SK-N-SH (cell line): ENCODE results near the gene KRT36. TPM values are rescaled to one million over a fixed set of nuclear protein-coding genes. Genes with fewer than 3 reads are reported as not detected.

Source experiments
- CTCF ChIA-PET: fragments of 300-600, 350-600 bp; formaldehyde crosslinking; extraction: SDS; loops from one replicate; lab custom pipeline; 2021; lab: Yijun Ruan, JAX
- POLR2A ChIA-PET: fragments of 350-600 bp; sonication (Branson Sonifier 250); formaldehyde crosslinking; extraction: SDS; loops from one replicate; lab custom pipeline; 2020; ENCODE audit warnings: antibody characterized with exemption, inconsistent platforms; lab: Yijun Ruan, JAX
- DNase-seq: peaks from one replicate; pipeline ENCODE4 v3.0.0; 2012
- H2AFZ ChIP-seq: fragments of 200-600 bp; sonication (generic); 2 replicates; pipeline ENCODE4 v1.8.1; 2016; ENCODE audit warnings: antibody characterized with exemption, mild to moderate bottlenecking, low read depth
- H3F3A ChIP-seq: fragments of 200-600 bp; sonication (generic); replicated peaks from 2 replicates; pipeline ENCODE3; 2016; ENCODE audit warnings: antibody characterized with exemption, mild to moderate bottlenecking; ENCODE audit not compliant: insufficient read depth
- H3K27ac ChIP-seq, 2 experiments: fragments of 200-500 bp in 1 of 2; fragments of 200-600 bp in 1 of 2; sonication (Bioruptor generic) in 1 of 2; sonication (generic), shearing (Covaris generic) in 1 of 2; 2 replicates each; pipeline versions ENCODE4 v1.5.1 to v1.6.1; 2014 to 2016; ENCODE audit warnings: low read depth in 2 of 2, inconsistent platforms in 1 of 2, low read length in 1 of 2, mild to moderate bottlenecking in 1 of 2, mixed read lengths in 1 of 2
- H3K27me3 ChIP-seq: fragments of 200-600 bp; sonication (generic), shearing (Covaris generic); 2 replicates; pipeline ENCODE4 v1.6.1; 2016; ENCODE audit warnings: mixed run types; ENCODE audit not compliant: insufficient read depth
- H3K36me3 ChIP-seq, 2 experiments: fragments of 200-500 bp in 1 of 2; fragments of 200-600 bp in 1 of 2; sonication (Bioruptor generic) in 1 of 2; sonication (generic) in 1 of 2; replicated peaks in 1 of 2; 2 replicates each; pipeline versions ENCODE3 to v1.5.1; 2014 to 2016; ENCODE audit warnings: low read length in 1 of 2, mild to moderate bottlenecking in 1 of 2; ENCODE audit not compliant: insufficient read depth in 2 of 2, control insufficient read depth in 1 of 2
- H3K4me1 ChIP-seq, 2 experiments: fragments of 200-500 bp in 1 of 2; fragments of 200-600 bp in 1 of 2; sonication (Bioruptor generic) in 1 of 2; sonication (generic), shearing (Covaris generic) in 1 of 2; 2 replicates each; pipeline versions ENCODE4 v1.5.1 to v1.6.1; 2014 to 2016; ENCODE audit warnings: low read depth in 1 of 2, low read length in 1 of 2, mixed run types in 1 of 2; ENCODE audit not compliant: insufficient read depth in 2 of 2, control insufficient read depth in 1 of 2
- H3K4me2 ChIP-seq: fragments of 200-600 bp; sonication (generic), shearing (Covaris generic); 2 replicates; pipeline ENCODE4 v1.6.1; 2017; ENCODE audit warnings: mixed run types
- H3K4me3 ChIP-seq, 2 experiments: fragments of 200-500 bp in 1 of 2; fragments of 200-600 bp in 1 of 2; sonication (Bioruptor generic) in 1 of 2; sonication (generic), shearing (Covaris generic) in 1 of 2; 2 replicates each; pipeline versions ENCODE4 v1.5.1 to v1.8.1; 2014 to 2016; ENCODE audit warnings: low read depth in 2 of 2, inconsistent platforms in 1 of 2, low read length in 1 of 2, mild to moderate bottlenecking in 1 of 2, mixed read lengths in 1 of 2, moderate library complexity in 1 of 2
- H3K79me2 ChIP-seq: fragments of 200-600 bp; sonication (generic); 2 replicates; pipeline ENCODE4 v1.8.1; 2017; ENCODE audit warnings: mild to moderate bottlenecking; ENCODE audit not compliant: insufficient read depth
- H3K9ac ChIP-seq: fragments of 200-600 bp; sonication (generic); 2 replicates; pipeline ENCODE4 v1.6.1; 2017; ENCODE audit warnings: mixed run types
- H3K9me2 ChIP-seq: fragments of 200-600 bp; sonication (generic); 2 replicates; pipeline ENCODE4 v1.6.1; 2017; ENCODE audit warnings: mixed run types
- H3K9me3 ChIP-seq: fragments of 200-600 bp; sonication (generic); 2 replicates; pipeline ENCODE4 v1.6.1; 2017; ENCODE audit warnings: mixed run types, mild to moderate bottlenecking, moderate library complexity
- H4K20me1 ChIP-seq: fragments of 200-600 bp; sonication (generic); 2 replicates; pipeline ENCODE4 v1.6.1; 2017; ENCODE audit warnings: mild to moderate bottlenecking, mixed run types; ENCODE audit not compliant: insufficient read depth
- CTCF ChIP-seq: fragments of 200-600 bp; sonication (generic); IDR thresholded peaks from 2 replicates; pipeline ENCODE4 v1.6.1; 2017; ENCODE audit warnings: antibody characterized with exemption, mild to moderate bottlenecking, moderate library complexity
- ELF1 ChIP-seq: IDR thresholded peaks from 2 replicates; pipeline ENCODE4 v1.4.0; 2012
- EP300 ChIP-seq, 2 experiments: IDR thresholded peaks; 2 replicates each; pipeline versions ENCODE4 v1.4.0 to v1.6.1; 2012; ENCODE audit warnings: borderline replicate concordance in 1 of 2, low read depth in 1 of 2, low read length in 1 of 2
- FOSL2 ChIP-seq: IDR thresholded peaks from 2 replicates; pipeline ENCODE4 v1.4.0; 2012; ENCODE audit warnings: low read depth, mild to moderate bottlenecking, moderate library complexity, borderline replicate concordance
- IRF3 ChIP-seq: fragments of 150-350 bp; IDR thresholded peaks from 2 replicates; pipeline ENCODE4 v1.6.1; 2016; ENCODE audit warnings: mild to moderate bottlenecking, low read depth, low read length
- NFIC ChIP-seq: IDR thresholded peaks from 2 replicates; pipeline ENCODE4 v1.4.0; 2012; ENCODE audit warnings: borderline replicate concordance
- RXRA ChIP-seq: IDR thresholded peaks from 2 replicates; pipeline ENCODE4 v1.4.0; 2012; ENCODE audit warnings: low read depth, mild to moderate bottlenecking, borderline replicate concordance
- SMC3 ChIP-seq: IDR thresholded peaks from 2 replicates; pipeline ENCODE4 v1.6.1; 2012; ENCODE audit warnings: low read depth, low read length, improper control_type of control experiment
- USF2 ChIP-seq: fragments of 150-350 bp; IDR thresholded peaks from 2 replicates; pipeline ENCODE4 v1.6.1; 2017; ENCODE audit warnings: antibody characterized with exemption, low read length, low read depth, borderline replicate concordance
- YY1 ChIP-seq: IDR thresholded peaks from 2 replicates; pipeline ENCODE4 v1.4.0; 2012; ENCODE audit warnings: low read depth, mild to moderate bottlenecking
- ZBTB33 ChIP-seq: IDR thresholded peaks from 2 replicates; pipeline ENCODE4 v1.4.0; 2012; ENCODE audit warnings: low read depth, borderline replicate concordance
- WGBS: methylation state at CpG from one replicate; pipeline ENCODE4 v1.1.6; 2017; ENCODE audit warnings: low lambda C conversion rate; 5-methylcytosine and 5-hydroxymethylcytosine counted together
- polyA plus RNA-seq, 3 experiments: library from polyadenylated mRNA; depleted of rRNA; stranded (reverse); fragments of >200 nt; gene quantifications; 2 replicates each; pipeline ENCODE4 v1.2.3, GENCODE V29; 2012

The KRT36 gene
- polyA plus RNA-seq, 1 of the 3 experiments (the other 2 are of a cell fraction): not detected

- H3K4me3 ChIP-seq: no peak overlapping the region
- H3K27ac ChIP-seq: no peak overlapping the region
- 0 out of 2 replicates have a peak overlapping the region, but pooled peaks have one; percentile 18 for H3K4me2 ChIP-seq
- no peaks in the 10 kb centered on the region for H3K79me2 ChIP-seq
- no peaks in the 10 kb centered on the region; the same call in 1 of the 2 replicates for H3K27me3 ChIP-seq
- no peaks in the 10 kb centered on the region for H3K9me2 ChIP-seq
- POLR2A ChIA-PET: no interaction called here
- 20% methylated on average over 4 of the region's 4 CpGs for WGBS
- no peaks in the 10 kb centered on the region for H3K4me1 ChIP-seq
- no peak for TF ChIP-seq SMC3
- TF ChIP-seq ELF1: no peak
- no peak for TF ChIP-seq USF2
- TF ChIP-seq RXRA: no peak
- TF ChIP-seq ZBTB33: no peak
- TF ChIP-seq FOSL2: peak; percentile 34; the same call in 1 of the 2 replicates
- TF ChIP-seq, all 33 proteins: peak for 1
- DNase-seq: no peak
- CTCF ChIA-PET: interaction anchor here (1.2 kb wide), 1 partner anchor 120 kb away, joined by 3 read pairs; no protein-coding TSS in a partner anchor
- H3K9me3 ChIP-seq: no peaks in the 10 kb centered on the region
- H4K20me1 ChIP-seq: no peaks in the 10 kb centered on the region
- H3F3A ChIP-seq: peaks cover 9% of the 10 kb centered on the region
- no peak overlapping the region for H3K9ac ChIP-seq
- no peak overlapping the region for H2AFZ ChIP-seq
- no peaks in the 10 kb centered on the region for H3K36me3 ChIP-seq
Measured at GRCh38 chr17:41442739-41443138, 47.0 kb downstream of the KRT36 start.

GRCh38 chr17:41440531-41441033 is 49.1 kb downstream of the KRT36 start, which contains the start of gene KRT38:
Gene KRT38 (minus strand): TSS chr17:41440983. CDS start chr17:41440921, 62 bp downstream.
- Histone ChIP-seq H2AFZ (no peak within 1 kb of the TSS), H3K27ac (no peak within 1 kb of the TSS), H3F3A (no peaks in the 10 kb centered on the region), H3K4me3 (no peak within 1 kb of the TSS), H4K20me1 (no peaks in the 10 kb centered on the region), H3K4me2 (no peak within 1 kb of the TSS), H3K9me3 (no peaks in the 10 kb centered on the region), H3K27me3 (no peaks in the 10 kb centered on the region; the same call in 1 of the 2 replicates), H3K36me3 (no peaks in the 10 kb centered on the region), H3K9me2 (no peaks in the 10 kb centered on the region), H3K4me1 (no peaks in the 10 kb centered on the region), H3K79me2 (no peaks in the 10 kb centered on the region), H3K9ac (no peak within 1 kb of the TSS)
- 39% methylated on average over 10 of the region's 10 CpGs for WGBS
- TF ChIP-seq IRF3: no peak
- no peak for TF ChIP-seq CTCF
- TF ChIP-seq ELF1: no peak
- no peak for TF ChIP-seq EP300 (IDR thresholded peaks at IDR 0.05; ENCODE audit: borderline replicate concordance in 1 of 2, low read depth in 1 of 2, low read length in 1 of 2)
- no peak for TF ChIP-seq NFIC
- TF ChIP-seq YY1: no peak
- POLR2A ChIA-PET: no interaction called here
- CTCF ChIA-PET: interaction anchor here (1.8 kb wide), 1 partner anchor 109 kb away, joined by 5 read pairs; no protein-coding TSS in a partner anchor
- DNase-seq: no peak
